C1 segment of cervical spinal cord (tissue), 14 donors: Measurements from ENCODE around the gene HNRNPH3.

Experiments used
- DNase-seq, 14 donors: peaks; one replicate each; lab custom pipeline; 2025; lab: John Stamatoyannopoulos, UW

Gene HNRNPH3

DNA sequence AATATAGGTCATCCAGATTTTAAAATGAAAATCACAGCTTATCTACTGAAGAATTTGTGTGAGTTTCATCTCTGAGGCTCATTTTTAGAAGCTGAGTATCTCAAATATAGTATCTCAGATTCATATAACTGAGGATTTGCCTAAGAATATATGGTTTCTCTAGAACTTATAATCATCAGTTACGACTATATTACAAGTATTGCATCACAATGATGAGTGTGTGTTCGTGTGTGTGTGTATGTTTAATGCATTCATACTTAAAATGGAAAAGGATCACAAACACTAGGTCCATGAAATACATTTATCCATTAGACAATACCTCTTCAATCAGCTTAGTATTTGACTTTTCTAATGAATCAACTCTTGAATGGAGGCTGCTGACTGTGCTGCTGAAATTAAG, 53.9 kb downstream of the HNRNPH3 start:
- DNase-seq, result no peak
